GM15510 (cell line): ENCODE results near the gene SLC25A23.

Experiments used
- POLR2A ChIP-seq: IDR thresholded peaks from 3 replicates; pipeline ENCODE4 v1.6.1; 2011; ENCODE audit warnings: borderline replicate concordance; ENCODE audit not compliant: insufficient read length; ENCODE audit errors: extremely low read depth

The SLC25A23 gene

GRCh38 chr19:6459262-6460098 is at the start of gene SLC25A23:
SLC25A23 (minus strand) TSS chr19:6459792; CDS start chr19:6459628, 164 bp downstream.
- TF ChIP-seq POLR2A: peak; percentile 61

GRCh38 chr19:6503407-6504201 is 44.0 kb upstream of the SLC25A23 start:
- no peak for TF ChIP-seq POLR2A

GRCh38 chr19:6501740-6502648 is 42.4 kb upstream of the SLC25A23 start, which contains the start of gene TUBB4A:
TUBB4A (minus strand) TSS chr19:6502309; CDS start chr19:6502212, 97 bp downstream.
- TF ChIP-seq POLR2A: peak; percentile 25

GRCh38 chr19:6500837-6501739 is 41.5 kb upstream of the SLC25A23 start:
- no peak for TF ChIP-seq POLR2A

- TF ChIP-seq POLR2A: no peak
Observed at GRCh38 chr19:6499052-6499790, 39.6 kb upstream of the SLC25A23 start.

GRCh38 chr19:6498294-6499036 is 38.9 kb upstream of the SLC25A23 start:
- TF ChIP-seq POLR2A: no peak

- no peak for TF ChIP-seq POLR2A
Observed at GRCh38 chr19:6495947-6496346, 36.4 kb upstream of the SLC25A23 start.

GRCh38 chr19:6494438-6495036 is 34.9 kb upstream of the SLC25A23 start:
- TF ChIP-seq POLR2A: no peak

- TF ChIP-seq POLR2A: no peak
Observed at GRCh38 chr19:6491802-6492592, 32.4 kb upstream of the SLC25A23 start.

- no peak for TF ChIP-seq POLR2A
Observed at GRCh38 chr19:6490134-6490533, 30.5 kb upstream of the SLC25A23 start.
